G401.6 (cell line): Measurements from ENCODE around the gene TFAP2D.

Source experiments
- FAIRE-seq: peaks from 2 replicates; lab custom pipeline; 2012; peaks lifted over from hg19 to GRCh38; lab: Jason Lieb, UNC

TFAP2D gene

GRCh38 chr6:50819466-50819903 lies 106.2 kb downstream of the TFAP2D start:
- FAIRE-seq: no peak

DNA sequence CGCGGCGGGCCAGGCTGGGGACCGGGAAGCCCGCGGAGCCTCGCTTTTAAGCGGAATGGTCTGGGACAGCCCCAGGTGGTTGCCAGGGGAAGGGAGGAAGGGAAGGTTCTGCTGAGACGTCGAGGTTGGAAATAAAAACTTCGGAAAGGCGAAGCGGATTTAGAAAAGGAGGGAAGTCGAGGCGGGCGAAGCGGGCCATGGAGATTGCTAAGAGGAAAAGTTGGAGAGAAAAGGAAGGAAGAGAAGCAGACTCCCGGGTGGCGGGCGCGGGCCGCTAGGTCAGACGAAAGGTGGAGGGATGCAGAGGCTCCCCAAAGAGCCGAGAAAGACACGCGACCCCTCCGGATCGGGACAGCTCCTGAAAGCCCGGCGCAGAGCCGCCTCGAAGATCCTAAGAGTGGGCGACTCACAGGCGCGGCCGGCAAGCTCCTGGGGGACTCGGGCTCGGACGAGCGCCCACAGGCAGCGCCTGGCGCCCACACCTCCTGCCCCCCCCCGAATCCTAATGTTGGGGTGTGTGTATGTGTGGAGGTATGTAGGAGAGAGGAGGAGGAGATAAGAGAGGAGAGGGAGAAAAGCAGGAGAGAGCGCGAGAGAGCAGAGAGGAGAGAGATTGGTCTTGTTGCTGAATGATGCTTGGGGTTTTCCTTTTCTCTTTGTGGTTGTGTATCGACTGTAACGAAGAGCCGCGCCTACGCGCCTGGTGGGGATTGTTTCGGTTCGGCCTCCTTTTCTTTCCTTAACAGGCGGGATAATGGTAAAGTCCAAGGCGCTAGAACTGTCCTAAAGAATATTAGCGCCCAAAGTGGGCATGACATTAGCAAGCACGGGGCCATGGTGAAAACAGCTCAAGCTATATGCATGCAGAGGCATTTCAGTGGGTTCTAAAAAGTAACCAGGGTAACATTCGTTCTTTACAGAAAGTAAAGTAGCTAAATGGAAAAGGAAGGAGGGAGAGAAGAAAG lies 106.9 kb downstream of the TFAP2D start:
- no peak for FAIRE-seq

DNA sequence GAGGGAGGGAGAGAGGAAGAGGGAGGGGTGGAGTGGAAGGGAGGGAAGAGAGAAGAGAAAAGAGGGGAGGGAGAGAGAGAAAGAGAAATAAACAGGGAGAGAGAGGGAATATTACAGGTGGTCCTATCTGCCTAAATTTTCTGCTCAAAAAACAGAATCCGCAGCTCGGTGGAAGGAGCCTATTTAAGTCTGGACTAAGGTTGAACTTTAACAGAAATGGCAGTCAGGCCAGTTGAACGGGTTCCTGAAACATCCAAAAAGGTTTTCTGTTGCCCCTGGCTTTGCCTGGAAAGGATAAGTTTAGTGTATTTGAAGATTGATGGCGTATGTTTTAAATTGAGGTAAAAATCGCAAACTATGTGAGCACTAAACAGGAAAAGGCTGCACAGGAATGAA lies 107.5 kb downstream of the TFAP2D start:
- FAIRE-seq: no peak

- no peak for FAIRE-seq
These were observed 108.2 kb downstream of the TFAP2D start for GRCh38 chr6:50821441-50822077.

GRCh38 chr6:50822078-50822476 lies 108.8 kb downstream of the TFAP2D start:
- FAIRE-seq: no peak
